T-helper 22 cell (primary cell): ENCODE data around the gene PCDHA8.
"Not testable (repeated sequence)": the region's sequence is repeated elsewhere in the genome, so short reads cannot be mapped to it uniquely, and the experiment has no call there.

Experiments
- DNase-seq: peaks from one replicate; pipeline ENCODE4 v3.0.0-alpha.2; 2020; ENCODE audit warnings: low read depth

The PCDHA8 gene

DNA sequence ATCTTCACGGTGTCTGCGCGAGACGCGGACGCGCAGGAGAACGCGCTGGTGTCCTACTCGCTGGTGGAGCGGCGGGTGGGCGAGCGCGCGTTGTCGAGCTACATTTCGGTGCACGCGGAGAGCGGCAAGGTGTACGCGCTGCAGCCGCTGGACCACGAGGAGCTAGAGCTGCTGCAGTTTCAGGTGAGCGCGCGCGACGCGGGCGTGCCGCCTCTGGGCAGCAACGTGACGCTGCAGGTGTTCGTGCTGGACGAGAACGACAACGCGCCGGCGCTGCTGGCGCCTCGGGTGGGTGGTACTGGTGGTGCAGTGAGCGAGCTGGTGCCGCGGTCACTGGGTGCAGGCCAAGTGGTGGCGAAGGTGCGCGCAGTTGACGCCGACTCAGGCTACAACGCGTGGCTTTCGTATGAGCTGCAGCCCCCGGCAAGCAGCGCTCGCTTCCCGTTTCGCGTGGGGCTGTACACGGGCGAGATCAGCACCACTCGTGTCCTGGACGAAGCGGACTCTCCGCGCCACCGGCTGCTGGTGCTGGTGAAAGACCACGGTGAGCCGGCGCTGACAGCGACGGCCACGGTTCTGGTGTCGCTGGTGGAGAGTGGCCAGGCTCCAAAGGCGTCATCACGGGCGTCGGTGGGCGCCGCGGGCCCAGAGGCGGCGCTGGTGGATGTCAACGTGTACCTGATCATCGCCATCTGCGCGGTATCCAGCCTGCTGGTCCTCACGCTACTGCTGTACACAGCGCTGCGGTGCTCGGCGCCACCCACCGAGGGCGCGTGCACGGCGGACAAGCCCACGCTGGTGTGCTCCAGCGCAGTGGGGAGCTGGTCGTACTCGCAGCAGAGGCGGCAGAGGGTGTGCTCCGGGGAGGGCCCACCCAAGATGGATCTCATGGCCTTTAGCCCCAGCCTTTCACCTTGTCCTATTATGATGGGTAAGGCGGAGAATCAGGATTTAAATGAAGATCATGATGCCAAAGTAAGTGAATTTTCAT is 11.2 kb upstream of the PCDHA8 start:
- not testable (repeated sequence) for DNase-seq

DNA sequence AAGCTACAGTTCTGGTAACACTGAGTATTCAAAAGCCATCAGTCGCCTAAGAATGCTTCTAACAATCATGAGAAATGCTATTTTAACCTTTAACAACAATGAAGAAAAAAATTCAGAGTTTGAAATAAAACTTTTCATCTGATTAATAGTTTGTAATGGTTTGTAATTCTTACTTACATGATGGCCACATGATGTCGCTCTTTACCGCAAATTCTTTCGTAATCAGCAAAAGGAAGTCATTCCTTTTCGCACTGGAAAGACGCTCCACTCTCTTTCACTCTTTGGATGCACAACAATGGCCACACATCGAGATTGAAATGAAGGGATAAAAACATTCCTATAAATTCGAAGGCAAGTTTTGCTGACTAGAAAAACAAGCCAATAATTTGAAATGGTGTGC is 7.0 kb upstream of the PCDHA8 start, which contains the start of gene PCDHA7:
Gene PCDHA7 (plus strand): TSS at position 277 of the 400 bp plus-strand sequence. CDS start 115 bp downstream, at position 392.
- DNase-seq: no peak

DNA sequence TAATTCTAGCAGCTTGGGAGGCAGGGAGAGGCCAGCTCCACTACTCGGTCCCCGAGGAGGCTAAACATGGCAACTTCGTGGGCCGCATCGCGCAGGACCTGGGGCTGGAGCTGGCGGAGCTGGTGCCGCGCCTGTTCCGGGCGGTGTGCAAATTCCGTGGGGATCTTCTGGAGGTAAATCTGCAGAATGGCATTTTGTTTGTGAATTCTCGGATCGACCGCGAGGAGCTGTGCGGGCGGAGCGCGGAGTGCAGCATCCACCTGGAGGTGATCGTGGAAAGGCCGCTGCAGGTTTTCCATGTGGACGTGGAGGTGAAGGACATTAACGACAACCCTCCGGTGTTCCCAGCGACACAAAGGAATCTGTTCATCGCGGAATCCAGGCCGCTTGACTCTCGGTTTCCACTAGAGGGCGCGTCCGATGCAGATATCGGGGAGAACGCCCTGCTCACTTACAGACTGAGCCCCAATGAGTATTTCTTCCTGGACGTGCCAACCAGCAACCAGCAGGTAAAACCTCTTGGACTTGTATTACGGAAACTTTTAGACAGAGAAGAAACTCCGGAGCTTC is 6.5 kb upstream of the PCDHA8 start:
- DNase-seq: not testable (repeated sequence)

DNA sequence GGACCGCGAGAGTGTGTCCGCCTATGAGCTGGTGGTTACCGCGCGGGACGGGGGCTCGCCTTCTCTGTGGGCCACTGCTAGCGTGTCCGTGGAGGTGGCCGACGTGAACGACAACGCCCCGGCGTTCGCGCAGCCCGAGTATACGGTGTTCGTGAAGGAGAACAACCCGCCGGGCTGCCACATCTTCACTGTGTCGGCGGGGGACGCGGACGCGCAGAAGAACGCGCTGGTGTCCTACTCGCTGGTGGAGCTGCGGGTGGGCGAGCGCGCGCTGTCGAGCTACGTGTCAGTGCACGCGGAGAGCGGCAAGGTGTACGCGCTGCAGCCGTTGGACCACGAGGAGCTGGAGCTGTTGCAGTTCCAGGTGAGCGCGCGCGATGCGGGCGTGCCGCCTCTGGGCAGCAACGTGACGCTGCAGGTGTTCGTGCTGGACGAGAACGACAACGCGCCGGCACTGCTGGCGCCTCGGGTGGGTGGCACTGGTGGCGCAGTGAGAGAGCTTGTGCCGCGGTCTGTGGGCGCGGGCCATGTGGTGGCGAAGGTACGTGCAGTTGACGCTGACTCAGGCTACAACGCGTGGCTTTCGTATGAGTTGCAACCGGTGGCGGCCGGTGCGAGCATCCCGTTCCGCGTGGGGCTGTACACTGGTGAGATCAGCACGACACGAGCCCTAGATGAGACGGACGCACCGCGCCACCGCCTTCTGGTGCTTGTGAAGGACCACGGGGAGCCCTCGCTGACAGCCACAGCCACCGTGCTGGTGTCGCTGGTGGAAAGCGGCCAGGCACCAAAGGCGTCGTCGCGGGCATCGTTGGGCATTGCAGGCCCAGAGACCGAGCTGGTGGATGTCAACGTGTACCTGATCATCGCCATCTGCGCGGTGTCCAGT is 5.1 kb upstream of the PCDHA8 start:
- DNase-seq: no peak

DNA sequence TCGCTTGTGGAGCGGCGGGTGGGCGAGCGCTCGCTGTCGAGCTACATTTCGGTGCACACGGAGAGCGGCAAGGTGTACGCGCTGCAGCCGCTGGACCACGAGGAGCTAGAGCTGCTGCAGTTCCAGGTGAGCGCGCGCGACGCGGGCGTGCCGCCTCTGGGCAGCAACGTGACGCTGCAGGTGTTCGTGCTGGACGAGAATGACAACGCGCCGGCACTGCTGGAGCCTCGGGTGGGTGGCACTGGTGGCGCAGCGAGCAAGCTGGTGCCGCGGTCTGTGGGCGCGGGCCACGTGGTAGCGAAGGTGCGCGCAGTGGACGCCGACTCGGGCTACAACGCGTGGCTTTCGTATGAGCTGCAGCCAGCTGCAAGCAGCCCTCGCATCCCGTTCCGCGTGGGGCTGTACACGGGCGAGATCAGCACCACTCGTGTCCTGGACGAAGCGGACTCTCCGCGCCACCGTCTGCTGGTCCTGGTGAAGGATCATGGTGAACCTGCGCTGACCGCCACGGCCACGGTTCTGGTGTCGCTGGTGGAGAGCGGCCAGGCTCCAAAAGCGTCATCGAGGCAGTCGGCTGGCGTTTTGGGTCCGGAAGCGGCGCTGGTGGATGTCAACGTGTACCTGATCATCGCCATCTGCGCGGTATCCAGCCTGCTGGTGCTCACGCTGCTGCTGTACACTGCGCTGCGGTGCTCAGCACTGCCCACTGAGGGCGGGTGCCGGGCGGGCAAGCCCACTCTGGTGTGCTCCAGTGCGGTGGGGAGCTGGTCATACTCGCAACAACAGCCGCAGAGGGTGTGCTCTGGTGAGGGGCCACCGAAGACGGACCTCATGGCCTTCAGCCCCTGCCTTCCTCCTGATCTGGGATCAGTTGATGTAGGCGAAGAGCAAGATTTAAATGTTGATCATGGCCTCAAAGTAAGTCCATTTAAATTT is 2.1 kb downstream of the PCDHA8 start:
- no peak for DNase-seq

DNA sequence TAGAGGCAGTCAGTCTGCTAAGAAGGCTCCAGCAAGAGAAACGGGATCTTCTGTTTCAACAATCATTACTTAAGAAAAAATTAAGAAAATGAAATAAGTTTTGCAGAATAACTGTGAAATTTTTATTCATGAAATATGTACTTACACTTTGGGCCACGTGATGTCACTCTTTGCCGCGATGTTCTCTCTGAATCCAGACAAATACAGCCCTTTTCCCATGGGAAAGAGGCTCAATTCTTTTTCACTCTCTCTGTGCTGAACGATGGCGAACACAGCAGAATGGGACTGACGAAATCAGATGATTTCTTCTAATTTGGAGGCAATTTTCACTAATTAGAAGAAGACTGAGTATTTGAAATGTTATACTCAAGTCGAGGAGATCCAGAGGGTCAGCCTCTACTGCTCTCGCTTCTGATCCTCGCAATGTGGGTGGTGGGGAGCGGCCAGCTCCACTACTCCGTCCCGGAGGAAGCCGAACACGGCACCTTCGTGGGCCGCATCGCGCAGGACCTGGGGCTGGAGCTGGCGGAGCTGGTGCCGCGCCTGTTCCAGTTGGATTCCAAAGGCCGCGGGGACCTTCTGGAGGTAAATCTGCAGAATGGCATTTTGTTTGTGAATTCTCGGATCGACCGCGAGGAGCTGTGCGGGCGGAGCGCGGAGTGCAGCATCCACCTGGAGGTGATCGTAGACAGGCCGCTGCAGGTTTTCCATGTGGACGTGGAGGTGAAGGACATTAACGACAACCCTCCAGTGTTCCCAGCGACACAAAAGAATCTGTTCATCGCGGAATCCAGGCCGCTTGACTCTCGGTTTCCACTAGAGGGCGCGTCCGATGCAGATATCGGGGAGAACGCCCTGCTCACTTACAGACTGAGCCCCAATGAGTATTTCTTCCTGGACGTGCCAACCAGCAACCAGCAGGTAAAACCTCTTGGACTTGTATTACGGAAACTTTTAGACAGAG is 7.4 kb downstream of the PCDHA8 start, which contains the start of gene PCDHA9:
Gene PCDHA9 (plus strand): TSS at position 244 of the 964 bp plus-strand sequence. CDS start 114 bp downstream, at position 358.
- DNase-seq: not testable (repeated sequence)

DNA sequence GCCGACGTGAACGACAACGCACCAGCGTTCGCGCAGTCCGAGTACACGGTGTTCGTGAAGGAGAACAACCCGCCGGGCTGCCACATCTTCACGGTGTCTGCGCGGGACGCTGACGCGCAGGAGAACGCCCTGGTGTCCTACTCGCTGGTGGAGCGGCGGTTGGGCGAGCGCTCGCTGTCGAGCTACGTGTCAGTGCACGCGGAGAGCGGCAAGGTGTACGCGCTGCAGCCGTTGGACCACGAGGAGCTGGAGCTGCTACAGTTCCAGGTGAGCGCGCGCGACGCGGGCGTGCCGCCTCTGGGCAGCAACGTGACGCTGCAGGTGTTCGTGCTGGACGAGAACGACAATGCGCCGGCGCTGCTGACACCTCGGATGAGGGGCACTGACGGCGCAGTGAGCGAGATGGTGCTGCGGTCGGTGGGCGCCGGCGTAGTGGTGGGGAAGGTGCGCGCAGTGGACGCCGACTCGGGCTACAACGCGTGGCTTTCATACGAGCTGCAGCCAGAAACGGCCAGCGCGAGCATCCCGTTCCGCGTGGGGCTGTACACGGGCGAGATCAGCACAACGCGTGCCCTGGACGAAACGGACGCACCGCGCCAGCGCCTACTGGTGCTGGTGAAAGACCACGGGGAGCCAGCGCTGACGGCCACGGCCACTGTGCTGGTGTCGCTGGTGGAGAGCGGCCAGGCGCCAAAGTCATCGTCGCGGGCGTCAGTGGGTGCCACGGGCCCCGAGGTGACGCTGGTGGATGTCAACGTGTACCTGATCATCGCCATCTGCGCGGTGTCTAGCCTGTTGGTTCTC is 9.0 kb downstream of the PCDHA8 start:
- DNase-seq: not testable (repeated sequence)

DNA sequence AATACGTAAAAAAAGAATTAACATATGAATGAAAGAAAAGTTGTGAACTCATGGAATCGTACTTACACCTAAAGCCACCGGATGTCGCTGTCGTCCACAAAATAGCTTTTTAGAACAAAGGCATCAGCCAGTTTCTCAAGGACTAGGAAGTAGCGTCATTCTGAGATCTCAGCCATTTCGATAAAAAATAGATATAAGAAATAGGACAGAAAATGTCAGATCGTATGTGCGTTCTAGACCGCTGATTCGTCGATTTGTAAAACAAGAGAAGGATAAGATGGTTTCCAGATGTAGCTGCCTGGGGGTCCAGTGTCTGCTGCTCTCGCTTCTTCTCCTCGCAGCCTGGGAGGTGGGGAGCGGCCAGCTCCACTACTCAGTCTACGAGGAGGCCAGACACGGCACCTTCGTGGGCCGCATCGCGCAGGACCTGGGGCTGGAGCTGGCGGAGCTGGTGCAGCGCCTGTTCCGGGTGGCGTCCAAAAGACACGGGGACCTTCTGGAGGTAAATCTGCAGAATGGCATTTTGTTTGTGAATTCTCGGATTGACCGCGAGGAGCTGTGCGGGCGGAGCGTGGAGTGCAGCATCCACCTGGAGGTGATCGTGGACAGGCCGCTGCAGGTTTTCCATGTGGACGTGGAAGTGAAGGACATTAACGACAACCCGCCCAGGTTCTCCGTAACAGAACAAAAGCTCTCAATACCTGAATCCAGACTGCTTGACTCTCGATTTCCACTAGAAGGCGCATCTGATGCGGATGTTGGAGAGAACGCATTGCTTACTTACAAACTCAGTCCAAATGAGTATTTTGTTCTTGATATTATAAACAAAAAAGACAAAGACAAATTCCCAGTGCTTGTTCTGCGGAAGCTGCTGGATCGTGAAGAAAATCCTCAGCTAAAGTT is 15.0 kb downstream of the PCDHA8 start, which contains the start of gene PCDHA10:
Gene PCDHA10 (plus strand): TSS at position 126 of the 903 bp plus-strand sequence. CDS start 152 bp downstream, at position 278.
- DNase-seq: no peak

DNA sequence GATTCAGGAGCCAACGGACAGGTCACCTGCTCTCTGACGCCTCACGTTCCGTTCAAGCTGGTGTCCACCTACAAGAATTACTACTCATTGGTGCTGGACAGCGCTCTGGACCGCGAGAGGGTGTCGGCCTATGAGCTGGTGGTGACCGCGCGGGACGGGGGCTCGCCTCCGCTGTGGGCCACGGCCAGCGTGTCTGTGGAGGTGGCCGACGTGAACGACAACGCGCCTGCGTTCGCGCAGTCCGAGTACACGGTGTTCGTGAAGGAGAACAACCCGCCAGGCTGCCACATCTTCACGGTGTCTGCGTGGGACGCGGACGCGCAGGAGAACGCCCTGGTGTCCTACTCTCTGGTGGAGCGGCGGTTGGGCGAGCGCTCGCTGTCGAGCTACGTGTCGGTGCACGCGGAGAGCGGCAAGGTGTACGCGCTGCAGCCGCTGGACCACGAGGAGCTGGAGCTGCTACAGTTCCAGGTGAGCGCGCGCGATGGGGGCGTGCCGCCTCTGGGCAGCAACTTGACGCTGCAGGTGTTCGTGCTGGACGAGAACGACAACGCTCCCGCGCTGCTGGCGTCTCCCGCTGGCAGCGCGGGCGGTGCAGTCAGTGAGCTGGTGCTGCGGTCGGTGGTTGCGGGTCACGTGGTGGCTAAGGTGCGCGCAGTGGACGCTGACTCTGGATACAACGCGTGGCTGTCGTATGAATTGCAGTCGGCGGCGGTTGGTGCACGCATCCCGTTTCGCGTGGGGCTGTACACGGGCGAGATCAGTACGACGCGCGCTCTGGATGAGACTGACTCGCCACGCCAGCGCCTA is 16.4 kb downstream of the PCDHA8 start:
- no peak for DNase-seq

DNA sequence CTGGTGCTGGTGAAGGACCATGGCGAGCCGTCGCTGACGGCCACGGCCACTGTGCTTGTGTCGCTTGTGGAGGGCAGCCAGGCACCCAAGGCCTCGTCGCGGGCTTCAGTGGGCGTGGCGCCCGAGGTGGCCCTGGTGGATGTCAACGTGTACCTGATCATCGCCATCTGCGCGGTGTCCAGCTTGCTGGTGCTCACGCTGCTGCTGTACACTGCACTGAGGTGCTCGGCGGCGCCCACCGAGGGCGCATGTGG is 16.9 kb downstream of the PCDHA8 start:
- DNase-seq: no peak

DNA sequence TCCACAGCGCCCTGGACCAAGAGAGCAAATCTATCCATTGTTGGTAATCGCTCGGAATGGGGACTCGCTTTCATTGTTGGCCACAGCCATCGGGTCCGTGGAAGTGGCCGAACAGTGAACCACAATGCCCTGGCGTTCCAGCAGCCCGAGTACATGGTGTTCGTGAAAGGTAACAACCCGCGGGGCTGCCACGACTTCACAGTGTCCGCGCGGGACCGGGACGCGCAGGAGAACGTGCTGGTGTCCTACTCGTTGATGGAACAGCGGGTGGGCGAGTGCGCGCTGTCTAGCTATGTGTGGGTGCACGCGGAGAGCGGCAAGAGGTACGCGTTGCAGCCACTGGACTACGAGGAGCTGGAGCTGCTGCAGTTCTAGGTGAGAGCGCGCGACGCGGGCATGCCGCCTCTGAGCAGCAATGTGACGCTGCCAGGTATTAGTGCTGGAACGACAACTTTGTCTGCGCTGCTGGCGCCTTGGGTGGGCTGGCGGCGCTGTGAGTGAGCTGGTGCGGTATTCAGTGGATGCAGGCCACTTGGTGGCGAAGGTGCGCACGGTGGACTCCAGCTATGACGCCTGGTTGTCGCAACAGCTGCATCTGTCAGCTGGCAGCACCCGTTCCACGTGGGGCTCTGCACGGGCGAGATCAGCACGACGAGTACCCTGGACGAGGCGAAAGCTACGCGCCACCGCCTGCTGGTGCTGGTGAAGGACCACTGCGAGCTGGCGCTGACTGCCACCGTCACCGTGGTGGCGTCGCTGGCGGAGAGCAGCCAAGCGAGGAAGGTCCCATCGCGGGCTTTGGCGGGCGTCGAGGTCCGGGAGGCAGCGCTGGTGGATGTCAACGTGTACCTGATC is 21.7 kb downstream of the PCDHA8 start:
- no peak for DNase-seq

DNA sequence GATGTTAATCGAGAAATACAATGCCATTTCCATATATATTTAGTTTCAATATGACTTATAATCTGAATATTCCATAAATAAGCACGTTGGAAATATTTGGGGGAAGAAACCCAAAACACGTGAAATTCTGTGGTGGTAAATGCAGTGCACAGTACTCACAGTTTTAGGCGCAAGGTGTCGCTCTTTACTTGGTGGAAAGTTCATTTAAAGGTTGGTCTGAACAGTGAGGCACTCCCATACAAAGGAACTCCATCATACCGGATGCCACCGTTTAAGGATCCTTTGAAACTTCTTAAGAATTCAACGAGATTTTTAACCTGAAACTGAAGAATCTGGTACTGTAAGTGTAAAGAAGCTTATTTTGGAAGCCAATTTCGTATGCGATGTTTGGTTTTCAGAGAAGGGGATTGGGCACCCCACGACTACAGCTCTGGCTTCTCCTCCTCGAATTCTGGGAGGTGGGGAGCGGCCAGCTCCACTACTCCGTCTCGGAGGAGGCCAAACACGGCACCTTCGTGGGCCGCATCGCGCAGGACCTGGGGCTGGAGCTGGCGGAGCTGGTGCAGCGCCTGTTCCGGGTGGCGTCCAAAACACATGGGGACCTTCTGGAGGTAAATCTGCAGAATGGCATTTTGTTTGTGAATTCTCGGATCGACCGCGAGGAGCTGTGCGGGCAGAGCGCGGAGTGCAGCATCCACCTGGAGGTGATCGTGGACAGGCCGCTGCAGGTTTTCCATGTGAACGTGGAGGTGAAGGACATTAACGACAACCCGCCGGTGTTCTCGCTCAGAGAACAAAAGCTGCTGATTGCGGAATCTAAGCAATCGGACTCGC is 28.0 kb downstream of the PCDHA8 start, which contains the start of gene PCDHA11:
Gene PCDHA11 (plus strand): TSS at position 237 of the 834 bp plus-strand sequence. CDS start 147 bp downstream, at position 384.
- no peak for DNase-seq

DNA sequence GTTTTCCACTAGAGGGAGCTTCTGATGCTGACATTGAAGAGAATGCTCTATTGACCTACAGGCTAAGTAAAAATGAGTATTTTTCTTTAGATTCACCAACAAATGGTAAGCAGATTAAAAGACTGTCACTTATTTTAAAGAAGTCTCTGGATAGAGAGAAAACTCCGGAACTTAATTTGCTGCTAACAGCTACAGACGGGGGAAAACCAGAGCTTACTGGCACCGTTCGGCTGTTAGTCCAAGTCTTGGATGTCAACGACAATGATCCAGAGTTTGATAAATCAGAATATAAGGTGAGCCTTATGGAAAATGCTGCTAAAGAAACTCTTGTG is 28.5 kb downstream of the PCDHA8 start:
- no peak for DNase-seq

DNA sequence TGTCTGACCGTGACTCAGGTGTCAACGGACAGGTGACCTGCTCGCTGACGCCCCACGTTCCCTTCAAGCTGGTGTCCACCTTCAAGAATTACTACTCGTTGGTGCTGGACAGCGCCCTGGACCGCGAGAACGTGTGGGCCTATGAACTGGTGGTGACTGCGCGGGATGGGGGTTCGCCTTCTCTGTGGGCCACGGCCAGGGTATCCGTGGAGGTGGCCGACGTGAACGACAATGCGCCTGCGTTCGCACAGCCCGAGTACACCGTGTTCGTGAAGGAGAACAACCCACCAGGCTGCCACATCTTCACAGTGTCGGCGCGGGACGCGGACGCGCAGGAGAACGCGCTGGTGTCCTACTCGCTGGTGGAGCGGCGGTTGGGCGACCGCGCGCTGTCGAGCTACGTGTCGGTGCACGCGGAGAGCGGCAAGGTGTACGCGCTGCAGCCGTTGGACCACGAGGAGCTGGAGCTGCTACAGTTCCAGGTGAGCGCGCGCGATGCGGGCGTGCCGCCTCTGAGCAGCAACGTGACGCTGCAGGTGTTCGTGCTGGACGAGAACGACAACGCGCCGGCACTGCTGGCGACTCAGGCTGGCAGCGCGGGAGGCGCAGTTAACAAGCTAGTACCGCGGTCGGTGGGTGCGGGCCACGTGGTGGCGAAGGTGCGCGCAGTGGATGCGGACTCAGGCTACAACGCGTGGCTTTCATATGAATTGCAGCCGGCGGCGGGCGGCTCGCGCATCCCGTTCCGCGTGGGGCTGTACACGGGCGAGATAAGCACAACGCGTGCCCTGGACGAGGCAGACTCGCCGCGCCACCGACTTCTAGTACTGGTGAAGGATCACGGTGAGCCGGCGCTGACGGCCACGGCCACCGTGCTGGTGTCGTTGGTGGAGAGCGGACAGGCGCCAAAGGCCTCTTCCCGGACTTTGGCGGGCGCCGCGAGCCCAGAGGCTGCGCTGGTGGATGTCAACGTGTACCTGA is 29.5 kb downstream of the PCDHA8 start:
- DNase-seq: no peak
